ENCODE measurements around the gene CACFD1.

CACFD1 gene

GRCh38 chr9:133470427-133470924 lies 10.7 kb downstream of the CACFD1 start:
- no peaks in the 10 kb centered on the region for H3K79me2 ChIP-seq (ENCODE audit: insufficient read depth, low read length)
- H4K20me1 ChIP-seq (ENCODE audit: insufficient read depth, low read length) = no peaks in the 10 kb centered on the region; the same call in 1 of the 2 replicates
- H3K27me3 ChIP-seq (ENCODE audit: insufficient read depth, low read length, poor library complexity) = no peaks in the 10 kb centered on the region
- no peak overlapping the region for H3K9ac ChIP-seq (ENCODE audit: low read depth, low read length)
- no peak overlapping the region for H2AFZ ChIP-seq (ENCODE audit: low read depth, low read length)
- H3K4me1 ChIP-seq (ENCODE audit: insufficient read depth, low read length) = no peaks in the 10 kb centered on the region
- no peak for DNase-seq
- H3K4me3 ChIP-seq (ENCODE audit: low read depth in 1 of 2, low read length in 2 of 2) = no peak overlapping the region
- H3K36me3 ChIP-seq (ENCODE audit: insufficient read depth, low read length) = peaks cover 24% of the 10 kb centered on the region
- no peak overlapping the region for H3K27ac ChIP-seq (ENCODE audit: low read length)
- 0 out of 3 replicates have a peak, but pooled peaks have one; percentile 8 for ATAC-seq (ENCODE audit: insufficient read depth, low read depth)
- H3K9me3 ChIP-seq (ENCODE audit: insufficient read depth, low read length, severe bottlenecking) = no peaks in the 10 kb centered on the region
- no peak overlapping the region for H3K4me2 ChIP-seq (ENCODE audit: insufficient read depth, low read length)
- no peak for TF ChIP-seq CTCF (IDR thresholded peaks at IDR 0.05; ENCODE audit: borderline replicate concordance, extremely low read depth, low read length, poor library complexity, severe bottlenecking)
- no peak for TF ChIP-seq EZH2 (IDR thresholded peaks at IDR 0.05; ENCODE audit: borderline replicate concordance, low read depth, low read length, severe bottlenecking)

- TF ChIP-seq EZH2 (IDR thresholded peaks at IDR 0.05; ENCODE audit: borderline replicate concordance, low read depth, low read length, severe bottlenecking) (no peak), CTCF (IDR thresholded peaks at IDR 0.05; ENCODE audit: borderline replicate concordance, extremely low read depth, low read length, poor library complexity, severe bottlenecking) (no peak)
- Histone ChIP-seq H3K4me1 (ENCODE audit: insufficient read depth, low read length) (no peaks in the 10 kb centered on the region), H3K4me3 (ENCODE audit: low read depth in 1 of 2, low read length in 2 of 2) (no peak overlapping the region), H3K4me2 (ENCODE audit: insufficient read depth, low read length) (no peak overlapping the region), H3K9ac (ENCODE audit: low read depth, low read length) (no peak overlapping the region), H3K36me3 (ENCODE audit: insufficient read depth, low read length) (peaks cover 24% of the 10 kb centered on the region), H2AFZ (ENCODE audit: low read depth, low read length) (no peak overlapping the region), H3K27me3 (ENCODE audit: insufficient read depth, low read length, poor library complexity) (no peaks in the 10 kb centered on the region), H4K20me1 (ENCODE audit: insufficient read depth, low read length) (no peaks in the 10 kb centered on the region; the same call in 1 of the 2 replicates), H3K79me2 (ENCODE audit: insufficient read depth, low read length) (no peaks in the 10 kb centered on the region), H3K9me3 (ENCODE audit: insufficient read depth, low read length, severe bottlenecking) (no peaks in the 10 kb centered on the region), H3K27ac (ENCODE audit: low read length) (no peak overlapping the region)
- no peak for ATAC-seq (ENCODE audit: insufficient read depth, low read depth)
- DNase-seq = no peak
Measured at GRCh38 chr9:133470988-133471387, 11.2 kb downstream of the CACFD1 start.

GRCh38 chr9:133471551-133472276 lies 11.9 kb downstream of the CACFD1 start:
- DNase-seq = no peak
- H3K36me3 ChIP-seq (ENCODE audit: insufficient read depth, low read length) = peaks cover 24% of the 10 kb centered on the region

More at GRCh38 chr9:133471551-133472276, 11.9 kb downstream of the CACFD1 start:
- Histone ChIP-seq H3K79me2 (ENCODE audit: insufficient read depth, low read length) (no peaks in the 10 kb centered on the region), H4K20me1 (ENCODE audit: insufficient read depth, low read length) (no peaks in the 10 kb centered on the region; the same call in 1 of the 2 replicates), H2AFZ (ENCODE audit: low read depth, low read length) (no peak overlapping the region), H3K9ac (ENCODE audit: low read depth, low read length) (no peak overlapping the region), H3K4me1 (ENCODE audit: insufficient read depth, low read length) (no peaks in the 10 kb centered on the region), H3K9me3 (ENCODE audit: insufficient read depth, low read length, severe bottlenecking) (no peaks in the 10 kb centered on the region), H3K27me3 (ENCODE audit: insufficient read depth, low read length, poor library complexity) (no peaks in the 10 kb centered on the region), H3K27ac (ENCODE audit: low read length) (no peak overlapping the region), H3K4me2 (ENCODE audit: insufficient read depth, low read length) (no peak overlapping the region), H3K4me3 (ENCODE audit: low read depth in 1 of 2, low read length in 2 of 2) (no peak overlapping the region)
- ATAC-seq (ENCODE audit: insufficient read depth, low read depth) = no peak
- TF ChIP-seq CTCF (IDR thresholded peaks at IDR 0.05; ENCODE audit: borderline replicate concordance, extremely low read depth, low read length, poor library complexity, severe bottlenecking) (no peak), EZH2 (IDR thresholded peaks at IDR 0.05; ENCODE audit: borderline replicate concordance, low read depth, low read length, severe bottlenecking) (no peak)
